Testis (tissue), 3 donors: Measurements from ENCODE around the gene EPS8L2. TPM values are rescaled to one million over a fixed set of nuclear protein-coding genes. Genes with fewer than 3 reads are reported as not detected.

Source experiments
- DNase-seq: peaks from one replicate; pipeline ENCODE4 v3.0.0-alpha.2; 2019
- H3K27ac ChIP-seq, 2 donors: fragments of 200-600 bp; sonication (generic); one replicate each; pipeline ENCODE4 v1.5.1; 2019
- H3K27me3 ChIP-seq: fragments of 200-600 bp; sonication (generic); one replicate; pipeline ENCODE4 v1.5.1; 2019
- H3K36me3 ChIP-seq: fragments of 200-600 bp; sonication (generic); one replicate; pipeline ENCODE4 v1.5.1; 2017; ENCODE audit warnings: low read depth; ENCODE audit errors: missing control alignments
- H3K4me1 ChIP-seq: fragments of 200-600 bp; sonication (generic); one replicate; pipeline ENCODE4 v1.5.1; 2019
- H3K4me3 ChIP-seq, 2 donors: fragments of 200-600 bp; sonication (generic); one replicate each; pipeline ENCODE4 v1.5.1; 2017 to 2019
- H3K9me3 ChIP-seq: fragments of 200-600 bp; sonication (generic); one replicate; pipeline ENCODE4 v1.5.1; 2017
- POLR2A ChIP-seq: fragments of 450-650 bp; IDR thresholded peaks from one replicate; pipeline ENCODE4 v1.6.1; 2017; ENCODE audit warnings: antibody characterized with exemption, mild to moderate bottlenecking, moderate library complexity
- WGBS, 2 donors: methylation state at CpG; one replicate each; pipeline ENCODE4 v1.1.5; 2018; 5-methylcytosine and 5-hydroxymethylcytosine counted together
- intact Hi-C: fragments of 100-400 bp; cut with DNase I; formaldehyde crosslinking; loops from one replicate; pipeline ENCODE4 v1.15.1; 2023; ENCODE audit warnings: low total_unique reads
- polyA plus RNA-seq: library from polyadenylated mRNA; stranded (reverse); fragments of 350-450 nt; fragmentation: Illumina TruSeq; extraction: RNeasy Lipid Tissue Mini Kit (QIAGEN cat#74804); gene quantifications from one replicate; pipeline ENCODE4 v1.2.3, GENCODE V29; 2014; ENCODE audit warnings: low read depth, low replicate concordance; ENCODE audit not compliant: insufficient read depth
- total RNA-seq, 2 donors: library from RNA; depleted of rRNA; stranded (reverse); fragments of >200 nt; gene quantifications; one replicate each; pipeline ENCODE4 v1.2.3, GENCODE V29; 2016
- TF ChIP-seq, protein P1 (sequence below), 3 experiments: fragments of 450-650 bp in 2 of 3; fragments of 200-600 bp in 1 of 3; sonication (generic) in 1 of 3; IDR thresholded peaks; one replicate each; pipeline ENCODE4 v1.5.1; 2016 to 2019; ENCODE audit warnings: antibody characterized with exemption in 3 of 3, mild to moderate bottlenecking in 2 of 3, moderate library complexity in 1 of 3

EPS8L2 gene
- total and polyA plus RNA-seq, 3 donors from 2014 or later: 14.3 to 29.1 (median 27.3) TPM

- no peaks in the 10 kb centered on the region for H3K27me3 ChIP-seq
- intact Hi-C loops: no loop called here
- no peaks in the 10 kb centered on the region for H3K9me3 ChIP-seq
- TF ChIP-seq, protein P1, sequence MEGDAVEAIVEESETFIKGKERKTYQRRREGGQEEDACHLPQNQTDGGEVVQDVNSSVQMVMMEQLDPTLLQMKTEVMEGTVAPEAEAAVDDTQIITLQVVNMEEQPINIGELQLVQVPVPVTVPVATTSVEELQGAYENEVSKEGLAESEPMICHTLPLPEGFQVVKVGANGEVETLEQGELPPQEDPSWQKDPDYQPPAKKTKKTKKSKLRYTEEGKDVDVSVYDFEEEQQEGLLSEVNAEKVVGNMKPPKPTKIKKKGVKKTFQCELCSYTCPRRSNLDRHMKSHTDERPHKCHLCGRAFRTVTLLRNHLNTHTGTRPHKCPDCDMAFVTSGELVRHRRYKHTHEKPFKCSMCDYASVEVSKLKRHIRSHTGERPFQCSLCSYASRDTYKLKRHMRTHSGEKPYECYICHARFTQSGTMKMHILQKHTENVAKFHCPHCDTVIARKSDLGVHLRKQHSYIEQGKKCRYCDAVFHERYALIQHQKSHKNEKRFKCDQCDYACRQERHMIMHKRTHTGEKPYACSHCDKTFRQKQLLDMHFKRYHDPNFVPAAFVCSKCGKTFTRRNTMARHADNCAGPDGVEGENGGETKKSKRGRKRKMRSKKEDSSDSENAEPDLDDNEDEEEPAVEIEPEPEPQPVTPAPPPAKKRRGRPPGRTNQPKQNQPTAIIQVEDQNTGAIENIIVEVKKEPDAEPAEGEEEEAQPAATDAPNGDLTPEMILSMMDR (IDR thresholded peaks at IDR 0.05): no peak
- TF ChIP-seq POLR2A: no peak
- 90 to 93% methylated on average over 14 to 22 of the region's 22 CpGs for WGBS, 2 donors
- DNase-seq: no peak
- no peak overlapping the region for H3K4me3 ChIP-seq
- H3K27ac ChIP-seq: peak overlapping the region; percentile 52 to 73
- no peaks in the 10 kb centered on the region for H3K36me3 ChIP-seq
- peaks cover 36% of the 10 kb centered on the region for H3K4me1 ChIP-seq
Observed at GRCh38 chr11:701741-702461, 4.1 kb upstream of the EPS8L2 start.

- H3K4me3 ChIP-seq: no peak overlapping the region
- H3K27ac ChIP-seq: peak overlapping the region; percentile 52 to 73
- no peaks in the 10 kb centered on the region for H3K27me3 ChIP-seq
- DNase-seq: no peak
- peaks cover 42% of the 10 kb centered on the region for H3K4me1 ChIP-seq
- H3K9me3 ChIP-seq: no peaks in the 10 kb centered on the region
- no peaks in the 10 kb centered on the region for H3K36me3 ChIP-seq
- intact Hi-C loops: no loop called here
- WGBS, 2 donors: 55 to 76% methylated on average over 20 to 23 of the region's 26 CpGs
- TF ChIP-seq, protein P1 (IDR thresholded peaks at IDR 0.05): no peak
- TF ChIP-seq POLR2A: no peak
Observed at GRCh38 chr11:702462-703461, 3.3 kb upstream of the EPS8L2 start.

DNA sequence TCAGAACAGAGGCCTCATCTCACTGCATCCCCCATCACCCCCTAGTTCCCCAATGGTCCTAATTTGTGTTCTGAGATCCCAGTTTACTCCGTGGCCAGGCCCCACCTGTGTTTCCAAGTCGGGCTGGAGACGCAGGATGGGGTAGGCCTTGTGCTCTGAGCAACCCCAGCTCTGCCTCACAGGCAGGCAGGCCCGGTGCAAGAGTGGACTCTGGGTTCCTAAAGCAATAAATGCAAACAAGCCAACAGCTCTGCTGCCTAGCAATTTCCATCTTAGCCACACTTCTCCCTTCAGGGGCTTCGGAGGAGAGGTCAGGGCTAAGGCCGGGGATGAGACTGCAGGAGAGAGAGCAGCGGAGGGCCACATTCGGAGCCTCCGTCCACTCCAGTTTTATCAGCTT, 2.5 kb upstream of the EPS8L2 start:
- Histone ChIP-seq H3K9me3 (no peaks in the 10 kb centered on the region), H3K27me3 (no peaks in the 10 kb centered on the region), H3K36me3 (no peaks in the 10 kb centered on the region), H3K4me1 (peaks cover 39% of the 10 kb centered on the region), H3K4me3 (no peak overlapping the region), H3K27ac (peak overlapping the region; percentile 52 to 73)
- TF ChIP-seq, protein P1 (IDR thresholded peaks at IDR 0.05): no peak
- no peak for TF ChIP-seq POLR2A
- no peak for DNase-seq
- 78 to 80% methylated on average over 9 of the region's 9 CpGs for WGBS, 2 donors
- intact Hi-C loops: no loop called here

DNA sequence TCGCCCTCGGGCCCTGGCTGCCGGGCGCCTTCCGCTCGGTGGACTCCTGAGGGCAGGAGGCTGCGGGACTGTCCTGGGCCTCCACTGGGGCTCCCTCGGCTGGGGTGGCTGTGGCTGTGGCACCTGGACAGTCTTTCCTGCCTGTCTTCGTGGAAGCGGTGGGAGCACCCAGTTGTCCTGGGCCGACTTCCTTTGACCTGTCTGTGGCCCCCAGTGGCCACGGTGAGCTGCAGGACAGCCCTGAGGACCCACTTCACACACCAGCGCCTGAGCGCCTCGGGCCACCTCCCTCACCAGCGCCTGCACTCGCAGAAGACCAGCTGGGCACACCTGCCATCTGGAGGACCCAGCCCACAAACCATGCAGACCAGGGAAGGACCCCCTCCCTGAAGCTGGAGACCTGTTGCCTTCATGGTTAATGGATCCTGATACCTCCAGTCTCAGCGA, 1.8 kb upstream of the EPS8L2 start:
- Histone ChIP-seq H3K27ac (peak overlapping the region in 1 of 2 donors; percentile 82), H3K4me3 (no peak overlapping the region), H3K9me3 (no peaks in the 10 kb centered on the region), H3K27me3 (no peaks in the 10 kb centered on the region), H3K36me3 (no peaks in the 10 kb centered on the region), H3K4me1 (peaks cover 38% of the 10 kb centered on the region)
- intact Hi-C loops: no loop called here
- WGBS, 2 donors: 77 to 85% methylated on average over 6 to 18 of the region's 18 CpGs
- no peak for TF ChIP-seq POLR2A
- TF ChIP-seq, protein P1 (IDR thresholded peaks at IDR 0.05): no peak
- no peak for DNase-seq
